SW480 (cell line): ENCODE measurements around the gene CCDC181.

Experiments used
- DNase-seq: peaks from one replicate; pipeline ENCODE4 v3.0.0-alpha.2; 2016; ENCODE audit warnings: low spot score

CCDC181 gene

DNA sequence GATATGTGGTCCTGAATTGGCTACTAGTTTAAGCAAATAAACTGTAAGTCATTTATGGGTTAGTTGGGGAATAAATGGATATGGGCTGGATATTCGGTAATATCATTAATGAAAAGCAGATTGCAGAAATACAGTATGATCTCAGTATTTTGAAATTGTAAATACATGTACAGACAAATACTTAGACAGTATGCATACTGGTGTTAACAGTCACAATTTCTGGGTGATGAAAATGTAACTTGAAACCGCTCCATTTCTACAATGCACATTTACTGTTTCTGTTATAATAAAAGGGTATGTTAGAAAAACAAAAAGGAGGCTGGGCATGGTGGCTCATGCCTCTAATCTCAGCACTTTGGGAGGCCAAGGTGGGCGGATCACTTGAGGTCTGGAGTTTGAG, 31.3 kb downstream of the CCDC181 start:
- no peak for DNase-seq

DNA sequence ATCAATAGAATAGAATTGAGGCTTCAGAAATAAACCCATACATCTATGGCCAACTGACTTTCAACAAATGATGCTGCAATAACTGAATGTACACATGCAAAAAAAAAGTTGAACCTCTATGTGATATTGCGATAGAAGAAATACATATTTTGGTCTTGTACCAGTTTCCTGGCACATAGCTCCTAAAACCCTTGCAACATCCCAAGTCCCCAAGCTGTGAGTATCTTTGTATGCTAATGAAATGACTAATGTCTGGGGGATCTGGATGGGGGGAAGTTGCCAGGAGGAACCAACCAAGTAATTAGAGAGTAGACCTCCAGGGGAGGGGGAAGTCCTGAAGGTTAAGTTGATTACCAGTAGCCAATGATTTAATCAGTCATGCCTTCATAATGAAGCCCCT, 34.9 kb downstream of the CCDC181 start:
- no peak for DNase-seq

DNA sequence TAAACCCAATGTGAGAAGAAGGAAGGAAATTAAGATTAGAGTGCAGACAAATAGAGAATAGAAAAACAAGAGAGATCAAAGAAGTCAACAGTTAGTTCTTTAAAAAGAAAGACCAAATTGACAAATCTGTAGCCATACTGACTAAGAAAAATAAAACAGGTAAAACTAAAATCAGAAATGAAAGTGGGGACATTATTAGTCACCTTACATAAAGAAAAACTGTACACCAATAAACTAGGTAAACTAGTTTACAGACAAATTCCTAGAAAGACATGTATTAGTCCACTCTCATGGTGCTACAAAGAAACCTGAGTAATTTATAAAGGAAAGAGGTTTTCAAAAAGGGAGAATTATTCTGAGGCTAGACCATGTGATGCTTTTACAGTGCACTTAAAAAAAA, 37.0 kb downstream of the CCDC181 start:
- DNase-seq: no peak

DNA sequence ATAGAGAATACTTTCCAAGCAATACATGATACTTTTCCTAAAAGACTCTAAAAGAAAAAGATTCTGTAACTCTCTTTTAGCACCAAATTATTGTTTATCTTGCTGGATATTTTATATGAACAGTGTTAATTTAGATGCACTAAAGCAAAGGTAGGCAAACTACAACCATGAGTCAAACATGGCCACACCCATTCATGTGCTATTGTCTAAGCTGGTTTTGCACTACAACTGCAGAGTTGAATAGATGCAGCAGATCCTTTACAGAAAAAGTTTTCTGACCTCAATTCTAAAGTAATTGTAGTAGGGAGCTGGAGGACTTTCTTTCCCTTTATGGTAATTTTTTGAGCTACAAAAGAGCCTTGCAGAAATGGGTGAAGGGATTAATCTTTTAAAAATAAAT, 39.9 kb downstream of the CCDC181 start:
- DNase-seq: no peak

DNA sequence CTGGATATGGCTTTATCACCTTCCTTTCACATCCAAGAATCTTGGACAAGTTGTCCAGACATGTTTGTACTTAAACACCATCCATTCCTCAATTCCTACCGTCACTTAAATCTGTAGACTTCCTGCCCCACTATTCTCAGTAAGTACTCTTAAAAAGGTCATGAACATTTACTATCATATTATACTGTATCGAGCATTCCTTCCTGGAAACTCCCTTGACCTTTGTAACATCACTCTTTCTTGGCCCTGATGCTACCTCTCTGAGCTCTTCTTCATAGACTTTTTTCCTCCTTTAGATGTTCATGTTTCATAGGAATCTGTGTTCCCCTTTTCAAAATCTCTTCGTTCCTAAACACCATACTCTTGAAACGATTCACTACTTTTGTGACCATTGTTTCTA, 43.8 kb downstream of the CCDC181 start:
- DNase-seq: no peak

DNA sequence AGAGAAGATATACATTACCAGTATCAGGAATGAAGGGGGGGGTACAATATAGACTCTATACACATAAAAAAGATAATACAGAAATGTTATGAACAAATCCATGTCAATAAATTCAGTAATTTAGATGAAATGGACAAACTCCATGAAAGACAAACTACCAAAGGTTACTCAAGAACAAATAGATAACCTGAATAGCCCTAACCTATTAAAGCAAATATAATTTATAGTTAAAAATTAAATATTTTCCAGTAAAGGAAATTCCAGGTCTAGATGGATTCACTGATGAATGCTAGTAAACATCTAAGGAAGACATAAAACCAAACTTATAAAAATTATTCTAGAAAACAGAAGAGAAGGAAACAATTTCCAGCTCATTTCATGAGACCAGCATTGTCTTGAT, 46.1 kb downstream of the CCDC181 start:
- no peak for DNase-seq

DNA sequence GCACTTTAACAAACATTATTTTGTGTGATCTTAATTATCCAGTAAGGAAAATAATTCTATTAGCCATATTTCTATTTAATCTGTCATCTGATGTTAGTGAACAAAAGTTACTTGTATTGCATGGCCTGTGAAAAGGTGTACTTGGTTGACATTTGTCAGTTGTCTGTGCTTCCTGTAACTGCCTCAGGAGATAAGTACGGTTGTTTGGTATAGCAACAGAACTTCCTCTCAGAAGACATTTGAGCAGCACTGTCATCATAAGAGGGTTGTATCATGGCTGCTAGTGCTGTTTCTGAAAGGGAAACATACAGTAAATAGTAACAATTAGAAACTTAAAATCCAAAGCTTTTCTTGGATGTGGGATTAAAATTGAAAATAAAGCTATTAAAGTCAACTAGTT, 55.9 kb downstream of the CCDC181 start:
- DNase-seq: no peak

DNA sequence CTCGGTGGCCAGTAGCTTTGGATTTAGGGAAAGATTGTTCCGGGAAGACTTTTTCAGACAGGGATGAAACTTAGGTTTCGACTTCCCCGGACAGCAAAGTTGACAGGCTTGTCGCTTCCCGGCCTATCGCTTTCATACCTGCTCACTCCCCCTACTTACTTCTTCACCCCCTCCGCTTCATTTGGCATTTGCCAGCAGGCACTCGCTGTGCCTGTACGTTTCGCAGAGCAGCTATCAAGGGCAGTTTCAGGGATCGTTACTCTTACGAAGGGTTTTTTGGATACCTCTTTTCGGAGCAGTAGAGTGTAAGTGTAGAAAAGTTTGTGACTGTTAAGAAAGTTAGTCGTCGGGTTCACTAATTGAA, 58.9 kb downstream of the CCDC181 start:
- DNase-seq: peak; percentile 48

DNA sequence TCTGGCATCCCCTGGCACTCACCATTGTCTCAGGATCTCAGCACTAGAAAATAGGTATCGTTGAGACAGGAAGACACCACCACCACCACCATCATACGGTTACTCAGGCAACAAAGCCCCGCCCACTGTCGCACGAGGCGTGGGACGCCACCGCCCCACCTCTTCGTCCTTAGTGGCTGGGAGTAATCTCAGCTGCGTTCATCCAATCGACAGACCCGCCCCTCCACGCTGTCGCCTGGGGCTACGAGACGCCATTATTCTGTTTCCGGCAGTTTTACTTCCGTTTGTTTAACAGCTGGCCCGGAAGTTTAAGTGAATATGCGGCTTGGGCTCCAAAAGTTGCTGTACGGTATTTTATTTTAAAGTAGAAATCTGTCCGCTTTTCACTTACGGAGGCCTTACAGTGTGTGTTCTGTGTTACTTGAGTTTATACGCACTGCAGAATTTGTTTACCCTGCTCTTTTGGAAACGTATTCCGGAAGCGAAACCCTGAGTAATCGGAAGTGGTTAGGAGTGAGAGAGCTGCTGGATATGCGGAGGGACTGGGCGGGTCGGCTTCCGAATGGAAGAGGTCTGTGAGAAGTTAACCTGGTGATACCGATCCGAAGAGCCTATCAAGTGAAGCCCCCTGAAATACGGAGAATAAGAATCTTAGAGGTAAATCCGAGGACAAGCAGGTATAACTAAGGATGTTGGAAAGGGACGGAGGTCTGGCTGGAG, 59.4 kb downstream of the CCDC181 start, which contains the start of the genes BLZF1 and NME7:
Gene BLZF1 (plus strand): TSS at position 510 of the 720 bp plus-strand sequence. CDS start 1,328 bp downstream, outside the sequence.
Gene NME7 (minus strand): TSS at position 112 of the 720 bp plus-strand sequence. CDS start 87 bp downstream, at position 25.
- peak; percentile 96 for DNase-seq

- DNase-seq: peak; percentile 1
Observed at GRCh38 chr1:169367096-169367685, 60.1 kb downstream of the CCDC181 start.

GRCh38 chr1:169364948-169365347, 62.3 kb downstream of the CCDC181 start:
- no peak for DNase-seq

- DNase-seq: peak; percentile 49
Observed at GRCh38 chr1:169363046-169363730, 64.1 kb downstream of the CCDC181 start.

- DNase-seq: no peak
Observed at GRCh38 chr1:169361281-169361680, 66.0 kb downstream of the CCDC181 start.

GRCh38 chr1:169360415-169360814, 66.9 kb downstream of the CCDC181 start:
- no peak for DNase-seq

- DNase-seq: peak; percentile 39
Observed at GRCh38 chr1:169348383-169349036, 78.8 kb downstream of the CCDC181 start.

- DNase-seq: no peak
Observed at GRCh38 chr1:169347688-169348382, 79.4 kb downstream of the CCDC181 start.

DNA sequence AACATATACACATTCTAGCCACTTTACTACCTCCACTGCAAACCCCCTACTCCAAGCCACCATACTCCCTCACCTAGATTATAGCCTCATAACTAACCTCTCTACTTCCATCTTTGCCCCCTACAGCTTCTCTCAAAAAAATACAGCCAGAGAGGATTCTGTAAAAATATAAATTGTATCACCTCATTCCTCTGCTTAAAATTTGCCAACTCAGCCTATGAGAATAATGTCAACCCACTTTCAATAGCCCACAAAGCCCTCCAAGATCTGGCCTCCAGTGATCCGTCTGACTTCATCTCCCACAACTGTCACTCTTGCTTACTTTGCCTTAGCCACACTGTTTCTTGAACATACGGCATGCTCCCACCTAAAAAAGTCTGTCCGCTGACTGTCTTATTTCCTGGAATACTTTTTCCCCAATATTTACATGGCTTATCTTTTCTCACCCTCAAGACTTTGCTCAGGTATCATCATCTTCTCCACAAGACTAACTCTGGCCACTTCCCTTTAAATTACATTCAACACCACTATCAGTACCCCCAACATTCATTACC, 81.2 kb downstream of the CCDC181 start:
- DNase-seq: no peak

DNA sequence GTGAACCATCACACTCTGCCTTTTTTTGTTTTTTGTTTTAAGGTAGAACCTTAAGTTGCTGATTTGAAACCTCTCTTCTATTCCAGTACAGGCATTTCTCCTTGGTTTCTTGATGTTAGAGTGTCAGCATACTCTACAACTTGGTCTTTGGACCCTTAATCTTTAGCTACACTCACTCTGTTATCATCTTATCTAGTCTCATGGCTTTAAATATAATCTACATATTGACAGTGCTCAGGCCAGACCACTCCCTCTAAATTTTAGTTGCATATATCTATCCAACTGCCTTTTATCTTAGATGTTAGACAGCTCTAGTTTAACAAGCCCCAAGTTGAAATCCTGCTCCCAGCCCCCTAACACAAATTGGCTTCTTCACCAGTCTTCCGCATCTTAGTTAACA, 81.8 kb downstream of the CCDC181 start:
- no peak for DNase-seq
